ENCODE measurements around the gene CACNA2D2. TPM values are rescaled to one million over a fixed set of nuclear protein-coding genes. Genes with fewer than 3 reads are reported as not detected.

Gene CACNA2D2
- polyA plus RNA-seq, 6 donors from 2014 or later = 0.17 to 0.24 (median 0.18) TPM; not detected in 3

DNA sequence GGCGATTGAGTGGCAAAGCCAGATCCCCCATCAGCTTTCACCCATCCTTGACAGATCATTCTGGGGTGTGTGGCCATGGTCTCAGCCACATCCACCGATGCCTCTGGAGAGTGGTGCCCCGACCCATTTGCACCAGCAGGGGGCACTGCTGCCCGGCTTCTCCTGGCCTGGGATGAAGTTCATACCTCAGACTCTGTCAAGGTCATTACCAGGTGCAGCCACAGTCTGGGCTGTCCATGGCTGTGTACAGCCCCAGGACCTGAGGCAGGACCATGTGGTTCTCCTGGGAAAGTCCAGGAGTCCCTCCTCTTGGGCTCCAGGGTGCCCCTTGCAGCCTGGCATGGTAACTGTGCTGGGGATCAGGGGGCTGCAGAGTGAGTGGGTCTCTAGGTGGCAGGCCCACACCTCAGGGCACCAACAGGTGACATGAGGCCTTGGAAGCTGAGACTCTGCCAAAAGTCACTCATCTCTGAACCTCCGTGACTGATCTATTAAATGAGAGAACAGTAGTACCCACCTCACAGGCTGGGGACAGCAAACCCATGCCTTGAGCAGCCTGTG, 67.2 kb downstream of the CACNA2D2 start:
- Mint-ChIP-seq H3K4me1 (peaks cover 0 to 6% (median 3%) of the 10 kb centered on the region in 3 donors), H3K36me3 (no peaks in the 10 kb centered on the region), H3K4me3 (no peak overlapping the region), H3K27ac (no peak overlapping the region), H3K9me3 (no peaks in the 10 kb centered on the region), H3K27me3 (peaks cover 4 to 31% (median 30%) of the 10 kb centered on the region in 3 donors)
- peak; percentile 48 for DNase-seq
- ATAC-seq (ENCODE audit: low read depth in 2 of 2) = peak; percentile 91 to 93

DNA sequence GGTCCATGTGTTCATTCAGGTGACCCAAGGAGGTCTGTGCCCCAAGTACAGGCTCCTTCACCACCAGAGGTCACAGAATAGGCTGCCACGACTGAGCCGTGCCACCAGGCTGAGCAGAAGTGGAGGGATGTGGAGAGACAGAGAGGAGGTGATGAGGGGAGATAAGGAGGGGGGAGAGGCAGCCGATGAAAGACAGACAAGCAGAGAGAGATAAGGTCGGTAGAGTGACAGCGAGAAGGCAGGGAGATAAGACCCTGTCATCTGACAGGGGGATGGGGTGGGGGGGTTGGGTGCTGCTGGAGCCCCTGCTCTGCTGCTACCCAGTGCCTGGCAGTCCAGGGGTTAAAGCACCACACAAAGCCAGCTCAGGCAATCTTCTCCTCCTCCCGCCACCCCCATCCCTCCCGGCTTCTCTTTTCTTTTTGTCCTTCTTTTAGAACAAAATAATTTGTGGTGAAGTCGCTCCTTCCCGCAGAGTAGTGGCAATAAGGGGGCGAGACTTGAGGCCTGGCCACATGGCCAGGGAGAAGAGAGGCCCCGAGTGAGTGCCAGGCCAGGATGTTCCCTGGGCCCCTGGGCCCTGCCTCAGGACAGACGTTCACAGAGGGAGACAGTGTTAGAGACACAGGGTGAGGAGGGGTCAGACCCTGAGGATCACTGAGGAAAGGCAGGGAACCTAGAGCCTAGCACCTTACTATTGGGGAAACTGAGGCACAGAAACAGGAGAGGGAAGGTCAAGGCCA, 67.9 kb downstream of the CACNA2D2 start:
- Mint-ChIP-seq H3K4me1 (peaks cover 0 to 6% (median 3%) of the 10 kb centered on the region in 3 donors), H3K27ac (no peak overlapping the region), H3K9me3 (no peaks in the 10 kb centered on the region), H3K27me3 (peaks cover 4 to 31% (median 30%) of the 10 kb centered on the region in 3 donors), H3K4me3 (no peak overlapping the region), H3K36me3 (no peaks in the 10 kb centered on the region)
- DNase-seq = no peak
- peak; percentile 8 to 12 for ATAC-seq (ENCODE audit: low read depth in 2 of 2)

DNA sequence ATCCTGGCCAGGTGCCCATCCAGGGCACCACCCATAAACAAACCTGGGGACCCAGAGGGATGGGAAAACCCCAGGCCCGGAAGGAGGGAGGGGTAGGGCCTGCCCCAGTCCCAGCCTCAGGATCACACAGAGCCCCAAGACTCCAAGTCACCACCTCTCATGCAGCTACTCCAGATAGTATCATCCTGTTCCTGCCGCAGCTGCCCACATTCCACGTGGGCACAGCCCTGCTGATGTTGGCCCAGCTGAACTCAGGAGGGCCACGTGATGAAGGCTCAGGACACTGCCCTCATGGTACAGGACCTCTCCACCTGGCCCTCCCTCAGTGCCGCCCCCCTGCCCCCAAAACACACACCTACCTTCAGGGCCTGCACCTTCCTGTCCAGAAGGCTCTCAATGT, 69.5 kb downstream of the CACNA2D2 start:
- Mint-ChIP-seq H3K36me3 (no peaks in the 10 kb centered on the region), H3K4me1 (peaks cover 0 to 6% (median 3%) of the 10 kb centered on the region in 3 donors), H3K27me3 (peaks cover 4 to 31% (median 30%) of the 10 kb centered on the region in 3 donors), H3K4me3 (no peak overlapping the region), H3K9me3 (no peaks in the 10 kb centered on the region), H3K27ac (no peak overlapping the region)
- ATAC-seq (ENCODE audit: low read depth in 2 of 2) = no peak
- no peak for DNase-seq

- ATAC-seq (ENCODE audit: low read depth in 2 of 2) = no peak
- Mint-ChIP-seq H3K27me3 (peaks cover 2 to 34% (median 28%) of the 10 kb centered on the region in 3 donors), H3K36me3 (no peaks in the 10 kb centered on the region), H3K9me3 (no peaks in the 10 kb centered on the region), H3K4me3 (no peak overlapping the region), H3K27ac (no peak overlapping the region), H3K4me1 (peaks cover 0 to 5% (median 3%) of the 10 kb centered on the region in 3 donors)
- no peak for DNase-seq
Observed at GRCh38 chr3:50430950-50431435, 72.4 kb downstream of the CACNA2D2 start.

DNA sequence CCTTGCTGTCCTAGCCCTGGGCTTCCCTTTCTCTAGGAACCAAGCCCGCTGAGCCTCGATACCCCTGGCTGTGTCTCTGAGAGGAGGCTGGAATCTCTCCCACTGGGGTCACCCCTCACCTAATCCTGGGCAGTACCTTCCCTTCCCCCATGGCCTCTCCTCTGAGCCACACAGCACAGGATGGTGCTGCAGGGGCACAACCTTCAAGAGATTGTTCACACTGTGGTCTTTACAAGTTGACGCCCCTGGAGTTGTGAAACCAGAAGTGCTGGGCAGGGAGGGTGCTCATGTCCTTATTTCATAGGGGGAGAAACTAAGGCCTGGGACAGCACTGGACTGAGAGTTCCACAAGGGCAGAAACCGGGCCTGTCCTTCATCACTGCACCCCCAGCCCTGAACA, 73.2 kb downstream of the CACNA2D2 start:
- no peaks in the 10 kb centered on the region for H3K9me3 Mint-ChIP-seq

GRCh38 chr3:50428007-50428633, 75.3 kb downstream of the CACNA2D2 start:
- Mint-ChIP-seq H3K27me3 (peaks cover 0 to 21% (median 19%) of the 10 kb centered on the region in 3 donors), H3K36me3 (no peaks in the 10 kb centered on the region), H3K27ac (no peak overlapping the region), H3K4me1 (no peaks in the 10 kb centered on the region), H3K4me3 (peak overlapping the region in 1 of 8 donors; percentile 45), H3K9me3 (no peaks in the 10 kb centered on the region)
- ATAC-seq (ENCODE audit: low read depth in 2 of 2) (no peak), DNase-seq (no peak)

More for the DNA sequence above, 73.2 kb downstream of the CACNA2D2 start:
- peaks cover 0 to under 1% (median 0%) of the 10 kb centered on the region in 3 donors for H3K4me1 Mint-ChIP-seq
- no peaks in the 10 kb centered on the region for H3K36me3 Mint-ChIP-seq
- peaks cover 0 to 33% (median 28%) of the 10 kb centered on the region in 3 donors for H3K27me3 Mint-ChIP-seq
- no peak overlapping the region for H3K4me3 Mint-ChIP-seq
- peak overlapping the region in 1 of 6 donors; percentile 53 for H3K27ac Mint-ChIP-seq
- DNase-seq = no peak
- ATAC-seq (ENCODE audit: low read depth in 2 of 2) = no peak

- Mint-ChIP-seq H3K9me3 (no peaks in the 10 kb centered on the region), H3K27me3 (peaks cover 0 to 26% (median 19%) of the 10 kb centered on the region in 3 donors), H3K4me1 (peaks cover 0 to 2% (median 0%) of the 10 kb centered on the region in 3 donors), H3K36me3 (no peaks in the 10 kb centered on the region), H3K4me3 (no peak overlapping the region), H3K27ac (no peak overlapping the region)
- DNase-seq (no peak), ATAC-seq (ENCODE audit: low read depth in 2 of 2) (no peak)
Observed at GRCh38 chr3:50427217-50427616, 76.2 kb downstream of the CACNA2D2 start.

DNA sequence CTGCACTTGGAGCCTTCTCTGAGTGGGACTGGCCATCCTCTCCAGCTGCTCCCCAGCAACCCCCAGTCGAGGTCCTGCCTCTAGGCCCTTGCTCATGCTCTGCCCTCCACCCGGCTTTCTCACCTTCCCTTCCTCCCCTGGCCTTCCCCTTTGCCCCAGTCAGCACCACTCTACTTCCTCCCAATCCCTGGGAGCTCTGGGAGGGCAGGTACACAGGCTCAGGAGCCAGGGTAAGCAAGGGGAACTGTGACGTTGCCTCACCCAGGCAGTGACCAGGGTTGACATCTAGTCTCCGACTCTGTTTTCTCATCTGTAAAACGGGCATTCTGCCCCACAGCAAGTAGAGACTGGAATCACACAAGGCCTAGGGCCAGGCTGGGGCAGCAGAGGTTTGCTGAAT, 77.5 kb downstream of the CACNA2D2 start:
- ATAC-seq (ENCODE audit: low read depth in 2 of 2) (no peak), DNase-seq (no peak)
- H3K27ac Mint-ChIP-seq = no peak overlapping the region
- H3K27me3 Mint-ChIP-seq = peaks cover 0 to 29% (median 19%) of the 10 kb centered on the region in 3 donors
- no peaks in the 10 kb centered on the region for H3K36me3 Mint-ChIP-seq
- H3K4me1 Mint-ChIP-seq = peaks cover 0 to 3% (median 0%) of the 10 kb centered on the region in 3 donors
- H3K9me3 Mint-ChIP-seq = no peaks in the 10 kb centered on the region
- no peak overlapping the region for H3K4me3 Mint-ChIP-seq

- Mint-ChIP-seq H3K27ac (no peak overlapping the region), H3K4me1 (peaks cover 0 to 3% (median 0%) of the 10 kb centered on the region in 3 donors), H3K4me3 (no peak overlapping the region), H3K36me3 (no peaks in the 10 kb centered on the region), H3K9me3 (no peaks in the 10 kb centered on the region), H3K27me3 (peaks cover 0 to 34% (median 19%) of the 10 kb centered on the region in 3 donors)
- ATAC-seq (ENCODE audit: low read depth in 2 of 2) (no peak), DNase-seq (no peak)
Observed at GRCh38 chr3:50423543-50423942, 79.9 kb downstream of the CACNA2D2 start.

DNA sequence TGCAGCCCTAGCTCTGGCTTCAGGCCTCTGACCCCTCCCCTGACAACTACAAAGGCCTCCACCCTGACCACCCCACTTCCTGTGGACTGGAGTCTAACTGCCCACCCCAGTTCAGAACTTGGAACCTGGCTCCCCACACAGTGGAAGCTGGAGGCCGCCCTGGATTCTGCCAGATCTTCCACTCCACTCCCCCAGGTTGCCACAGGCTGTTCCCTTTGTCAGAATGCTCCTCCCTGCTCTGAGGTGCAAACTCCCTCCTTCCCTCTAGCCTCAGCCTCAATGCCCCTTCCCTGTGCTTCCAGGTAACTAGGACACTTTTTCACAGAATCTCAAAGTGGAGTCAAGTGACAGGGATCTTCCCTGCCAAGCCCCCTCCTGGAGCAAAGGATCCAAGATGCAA, 81.3 kb downstream of the CACNA2D2 start:
- Mint-ChIP-seq H3K27ac (peak overlapping the region in 1 of 6 donors; percentile 87), H3K4me3 (no peak overlapping the region), H3K27me3 (peaks cover 0 to 27% (median 9%) of the 10 kb centered on the region in 3 donors), H3K9me3 (no peaks in the 10 kb centered on the region), H3K36me3 (no peaks in the 10 kb centered on the region), H3K4me1 (peaks cover 0 to 3% (median 0%) of the 10 kb centered on the region in 3 donors)
- DNase-seq (no peak), ATAC-seq (ENCODE audit: low read depth in 2 of 2) (no peak)

- no peak for ATAC-seq (ENCODE audit: low read depth in 2 of 2)
- Mint-ChIP-seq H3K27ac (no peak overlapping the region), H3K4me1 (peaks cover 0 to 3% (median 0%) of the 10 kb centered on the region in 3 donors), H3K27me3 (peaks cover 0 to 15% (median 0%) of the 10 kb centered on the region in 3 donors), H3K4me3 (peak overlapping the region in 1 of 8 donors; percentile 54), H3K9me3 (no peaks in the 10 kb centered on the region), H3K36me3 (no peaks in the 10 kb centered on the region)
- DNase-seq = no peak
Observed at GRCh38 chr3:50419595-50420370, 83.7 kb downstream of the CACNA2D2 start.

DNA sequence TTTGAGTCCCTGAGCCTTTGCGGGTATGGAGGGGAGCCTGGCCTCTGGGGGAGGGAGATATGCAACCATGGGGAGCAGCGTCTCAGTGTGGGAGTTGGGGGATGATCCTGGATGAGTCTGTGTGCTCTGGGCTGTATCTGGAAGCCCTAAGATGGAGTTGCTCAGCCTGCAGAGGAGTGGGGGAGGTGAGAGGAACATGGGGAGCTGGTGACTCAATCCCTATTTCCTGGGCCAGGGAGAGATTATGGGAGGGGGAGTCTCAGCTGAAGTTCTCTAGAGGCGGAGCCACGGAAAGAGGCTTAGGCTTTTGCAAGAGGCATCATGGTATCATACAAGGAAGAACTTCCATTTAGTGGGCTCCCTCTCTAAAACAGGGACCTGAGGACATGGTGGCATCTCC, 84.6 kb downstream of the CACNA2D2 start:
- DNase-seq (no peak), ATAC-seq (ENCODE audit: low read depth in 2 of 2) (no peak)
- H3K36me3 Mint-ChIP-seq = no peaks in the 10 kb centered on the region
- H3K27ac Mint-ChIP-seq = no peak overlapping the region
- no peak overlapping the region for H3K4me3 Mint-ChIP-seq
- peaks cover 0 to 3% (median 0%) of the 10 kb centered on the region in 3 donors for H3K4me1 Mint-ChIP-seq
- no peaks in the 10 kb centered on the region for H3K9me3 Mint-ChIP-seq
- H3K27me3 Mint-ChIP-seq = peaks cover 0 to 15% (median 0%) of the 10 kb centered on the region in 3 donors

GRCh38 chr3:50417637-50418033, 85.8 kb downstream of the CACNA2D2 start:
- Mint-ChIP-seq H3K4me1 (peaks cover 0 to 3% (median 0%) of the 10 kb centered on the region in 3 donors), H3K27ac (no peak overlapping the region), H3K9me3 (no peaks in the 10 kb centered on the region), H3K36me3 (no peaks in the 10 kb centered on the region), H3K4me3 (no peak overlapping the region), H3K27me3 (peaks cover 0 to 18% (median 0%) of the 10 kb centered on the region in 3 donors)
- no peak for DNase-seq
- no peak for ATAC-seq (ENCODE audit: low read depth in 2 of 2)
